A673 (cell line): ENCODE results near the gene DPYD. TPM values are rescaled to one million over a fixed set of nuclear protein-coding genes. Genes with fewer than 3 reads are reported as not detected.

Experiments used
- BruUV-seq: library from RNA; stranded (reverse); fragments of 400-500 nt; replicated peaks from 2 replicates; lab custom pipeline; 2021; lab: Mats Ljungman, UMichigan
- CTCF ChIA-PET: fragments of 300-600 bp; sonication (Branson Sonifier 250); formaldehyde crosslinking; loops from one replicate; lab custom pipeline; 2022; ENCODE audit warnings: antibody characterized with exemption; lab: Charles Lee
- POLR2A ChIA-PET: fragments of 300-600 bp; sonication (Branson Sonifier 250); formaldehyde crosslinking; loops from one replicate; lab custom pipeline; 2022; ENCODE audit warnings: antibody characterized with exemption; ENCODE audit not compliant: low non-redundant PET; lab: Charles Lee
- DNase-seq: peaks from one replicate; pipeline ENCODE4 v3.0.0-alpha.2; 2015; ENCODE audit warnings: low spot score
- H3K27ac ChIP-seq: fragments of 200-600 bp; sonication (generic); 2 replicates; pipeline ENCODE4 v1.5.1; 2016; ENCODE audit warnings: mixed run types, low read depth, mild to moderate bottlenecking, mixed read lengths, antibody characterized with exemption, low read length; ENCODE audit not compliant: poor library complexity, severe bottlenecking
- H3K27me3 ChIP-seq: fragments of 200-600 bp; sonication (generic); replicated peaks from 2 replicates; pipeline ENCODE4 v1.6.1; 2017; ENCODE audit warnings: mixed run types, low read depth, mild to moderate bottlenecking, mixed read lengths, antibody characterized with exemption, low read length; ENCODE audit not compliant: insufficient read depth, poor library complexity
- H3K36me3 ChIP-seq: fragments of 200-600 bp; sonication (generic); 2 replicates; pipeline ENCODE4 v1.6.1; 2016; ENCODE audit warnings: mixed run types, mild to moderate bottlenecking, mixed read lengths, antibody characterized with exemption, low read length; ENCODE audit not compliant: insufficient read depth, poor library complexity, severe bottlenecking
- H3K4me1 ChIP-seq: fragments of 200-600 bp; sonication (generic); 2 replicates; pipeline ENCODE4 v1.6.1; 2017; ENCODE audit warnings: mixed run types, mild to moderate bottlenecking, mixed read lengths, antibody characterized with exemption, low read length; ENCODE audit not compliant: insufficient read depth, poor library complexity, severe bottlenecking
- H3K4me3 ChIP-seq: fragments of 200-600 bp; sonication (generic); 2 replicates; pipeline ENCODE4 v1.5.1; 2016; ENCODE audit warnings: low read depth, mixed run types, mild to moderate bottlenecking, mixed read lengths, low read length; ENCODE audit not compliant: poor library complexity, severe bottlenecking
- H3K9me3 ChIP-seq: fragments of 200-600 bp; sonication (generic); 2 replicates; pipeline ENCODE4 v1.6.1; 2016; ENCODE audit warnings: mixed run types, low read depth, mild to moderate bottlenecking, mixed read lengths, antibody characterized with exemption, low read length; ENCODE audit not compliant: poor library complexity, severe bottlenecking
- CTCF ChIP-seq: fragments of 300-800, 200-600 bp; sonication (generic); conservative IDR thresholded peaks from 2 replicates; pipeline ENCODE4 v1.5.1; 2017; ENCODE audit warnings: low read depth, mild to moderate bottlenecking, antibody characterized with exemption, low read length, moderate library complexity, mixed read lengths
- EZH2 ChIP-seq: fragments of 200-600 bp; sonication (generic); IDR thresholded peaks from 2 replicates; pipeline ENCODE4 v1.6.1; 2017; ENCODE audit warnings: borderline replicate concordance, low read depth, mild to moderate bottlenecking, mixed read lengths, antibody characterized with exemption, low read length; ENCODE audit not compliant: poor library complexity, severe bottlenecking
- intact Hi-C: fragments of 100-400 bp; cut with micrococcal nuclease; formaldehyde crosslinking; loops from one replicate; pipeline ENCODE4 v1.10.0; 2022; ENCODE audit not compliant: unreplicated experiment
- total RNA-seq: library from RNA; stranded (reverse); gene quantifications from 2 replicates; pipeline ENCODE4 v1.2.3, GENCODE V29; 2021

The DPYD gene
- total RNA-seq, 1 experiment from 2014 or later, result 13.4 TPM

GRCh38 chr1:97034651-97035050 is 886.2 kb downstream of the DPYD start:
- intact Hi-C loops, result no loop called here
- ChIA-PET CTCF (no interaction called here), POLR2A (no interaction called here)
- Histone ChIP-seq H3K36me3 (no peaks in the 10 kb centered on the region), H3K27me3 (no peaks in the 10 kb centered on the region), H3K4me3 (no peak overlapping the region), H3K9me3 (peaks cover 5% of the 10 kb centered on the region), H3K27ac (no peak overlapping the region), H3K4me1 (peaks cover 9% of the 10 kb centered on the region)
- DNase-seq, result no peak
- BruUV-seq, result no TSS peak
- TF ChIP-seq CTCF (no peak), EZH2 (no peak)

- ChIA-PET POLR2A (no interaction called here), CTCF (no interaction called here)
- Histone ChIP-seq H3K36me3 (no peaks in the 10 kb centered on the region), H3K27ac (no peak overlapping the region), H3K4me3 (no peak overlapping the region), H3K4me1 (peaks cover 9% of the 10 kb centered on the region), H3K9me3 (peaks cover under 1% of the 10 kb centered on the region), H3K27me3 (no peaks in the 10 kb centered on the region)
- intact Hi-C loops, result no loop called here
- DNase-seq, result no peak
- TF ChIP-seq EZH2, result no peak
- no peak for TF ChIP-seq CTCF
- no TSS peak for BruUV-seq
Observed at GRCh38 chr1:97033949-97034348, 886.9 kb downstream of the DPYD start.
